NCI-H345 treated with DMSO at 0.1 percent for 48 hours (cell line): Measurements from ENCODE around the gene LRRC47.

Experiments used
- DNase-seq: peaks from one replicate; lab custom pipeline; 2025; ENCODE audit not compliant: unreplicated experiment; lab: John Stamatoyannopoulos, UW

Gene LRRC47

DNA sequence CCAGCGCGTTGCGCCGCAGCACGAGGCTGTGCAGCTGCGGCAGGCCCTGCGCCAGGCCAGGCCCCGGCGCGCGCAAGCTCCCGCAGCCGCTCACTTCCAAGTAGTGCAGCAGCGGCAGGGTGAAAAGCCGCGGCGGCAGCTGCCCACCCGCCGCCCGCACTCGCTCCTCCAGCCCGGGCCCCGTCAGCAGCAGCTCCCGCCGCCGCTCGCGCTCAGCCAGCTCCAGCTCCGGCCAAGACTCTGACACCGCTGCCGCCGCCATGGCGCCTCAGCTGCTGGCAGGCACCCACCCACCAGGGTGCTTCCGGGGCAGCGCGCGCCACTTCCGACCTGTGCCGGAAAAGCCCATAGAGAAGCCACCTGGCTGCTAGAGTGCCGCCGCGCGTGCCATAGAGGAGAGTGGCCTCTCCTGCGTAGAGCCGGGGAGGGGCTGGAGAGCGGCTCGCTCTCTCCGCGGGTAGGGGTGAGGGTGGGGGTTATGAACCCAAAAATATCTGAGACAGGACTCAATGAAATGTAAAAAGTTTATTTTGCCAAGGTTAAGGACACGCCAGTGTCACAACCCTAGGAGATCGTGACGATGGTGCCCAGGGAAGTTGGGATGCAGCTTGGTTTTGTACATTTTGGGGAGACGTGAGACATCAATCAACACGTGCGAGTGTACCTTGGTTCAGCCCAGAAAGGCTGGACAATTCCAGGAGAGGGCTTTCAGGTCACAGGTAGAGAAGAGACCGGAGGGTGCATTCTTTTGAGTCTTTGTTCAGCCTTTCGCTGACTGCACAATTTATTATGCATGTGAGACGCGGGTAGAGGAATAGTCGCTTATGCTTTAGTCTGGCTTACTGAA is at the start of gene LRRC47:
LRRC47 (minus strand) TSS at position 284 of the 847 bp plus-strand sequence; CDS start at position 262, 22 bp downstream.
- DNase-seq, result peak; percentile 88

- no peak for DNase-seq
These were observed 46.6 kb upstream of the LRRC47 start for GRCh38 chr1:3842912-3843311.

GRCh38 chr1:3841491-3841890 is 45.2 kb upstream of the LRRC47 start:
- no peak for DNase-seq

DNA sequence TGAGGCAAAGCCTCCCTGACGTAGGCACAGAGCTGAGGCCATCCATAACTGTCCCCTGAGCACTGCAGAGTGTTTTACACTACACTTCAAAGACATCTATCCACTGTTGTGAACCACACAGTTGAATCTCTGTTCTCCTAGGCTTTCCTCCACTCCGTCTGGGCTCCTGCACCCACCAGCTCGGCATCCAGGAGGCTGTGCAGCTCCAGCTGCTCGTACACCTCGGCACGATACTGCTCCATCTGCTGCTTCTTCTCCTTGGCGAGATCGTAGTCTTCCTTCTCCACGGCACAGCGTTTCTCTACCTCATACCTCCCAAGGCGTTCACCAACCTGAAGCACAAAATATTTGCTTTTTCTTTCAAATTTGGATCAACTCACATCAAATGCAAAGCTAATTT is 42.5 kb upstream of the LRRC47 start:
- DNase-seq, result no peak

DNA sequence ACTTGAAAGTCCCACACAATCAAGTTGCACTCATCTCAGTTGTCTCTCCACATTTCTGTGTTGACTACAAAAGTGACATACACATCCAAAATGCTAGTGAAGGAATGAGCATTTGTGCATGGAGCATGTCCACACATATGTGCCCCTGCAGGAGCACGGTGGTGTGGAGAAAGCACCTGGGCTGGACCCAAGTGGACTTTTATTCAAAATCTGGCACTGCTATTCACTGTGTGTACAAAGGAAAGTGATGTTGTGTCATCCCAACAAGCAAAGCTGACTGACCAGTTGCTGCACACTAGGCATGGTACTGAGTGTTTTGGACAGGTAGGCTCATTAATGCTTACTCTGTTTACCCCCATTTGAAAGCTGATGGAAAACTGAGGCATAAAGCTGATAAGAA is 41.4 kb upstream of the LRRC47 start:
- no peak for DNase-seq

DNA sequence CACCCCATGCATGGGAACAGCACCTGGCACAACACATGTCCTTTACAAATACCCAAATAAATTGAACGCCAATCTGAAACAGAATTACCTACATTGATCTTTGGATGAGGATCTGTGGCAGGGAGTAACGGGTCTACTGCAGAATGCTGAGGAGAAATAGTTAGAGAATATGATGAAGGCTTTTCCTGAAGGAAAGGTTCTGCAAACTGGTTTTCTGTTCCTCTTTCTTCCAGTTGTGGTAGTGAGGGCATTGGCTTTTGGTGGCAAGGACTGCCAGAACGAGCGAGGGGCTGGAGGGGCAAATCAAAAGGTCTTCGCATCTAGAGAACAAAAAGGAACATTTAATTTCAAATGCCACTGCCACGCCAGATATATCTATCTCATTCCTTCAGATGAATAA is 40.9 kb upstream of the LRRC47 start:
- no peak for DNase-seq

DNA sequence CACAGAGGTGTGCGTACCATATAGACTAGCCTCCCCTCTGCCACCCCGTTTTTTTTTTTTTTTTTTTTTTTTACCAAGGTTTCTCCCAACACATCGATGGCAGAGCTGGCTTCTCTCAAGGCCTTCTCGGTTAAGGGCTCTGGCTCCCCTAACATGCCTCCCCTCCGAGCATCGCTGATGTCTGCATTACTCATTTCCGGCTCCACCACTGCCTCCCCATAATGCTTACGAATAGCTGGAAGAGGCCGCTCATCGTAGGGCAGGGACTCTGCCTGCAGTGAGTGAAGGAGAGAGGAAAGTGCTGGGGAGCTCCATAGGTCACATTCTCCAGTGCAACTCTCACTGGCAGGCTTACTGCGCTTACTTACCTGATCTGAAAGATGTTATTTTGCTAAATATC is 40.1 kb upstream of the LRRC47 start:
- DNase-seq, result no peak

DNA sequence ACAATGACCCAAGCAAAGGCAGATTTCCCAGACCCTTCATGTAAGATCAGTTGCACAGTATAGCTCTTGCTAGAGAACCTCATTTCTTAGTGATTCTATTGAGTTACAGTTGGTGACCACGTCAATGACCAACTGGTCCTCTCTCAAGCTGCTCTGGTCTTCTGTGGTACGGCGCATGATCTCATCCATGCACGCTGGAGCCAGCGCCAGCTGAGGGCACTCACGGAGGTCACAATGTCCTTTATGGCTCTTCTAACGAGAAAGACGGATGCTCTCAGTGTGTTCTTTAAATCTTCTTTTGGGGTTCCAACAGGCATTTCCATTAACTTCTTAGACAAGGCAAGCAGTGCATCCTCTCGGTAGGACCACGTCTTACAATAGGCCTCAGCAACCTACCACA is 38.4 kb upstream of the LRRC47 start:
- no peak for DNase-seq

DNA sequence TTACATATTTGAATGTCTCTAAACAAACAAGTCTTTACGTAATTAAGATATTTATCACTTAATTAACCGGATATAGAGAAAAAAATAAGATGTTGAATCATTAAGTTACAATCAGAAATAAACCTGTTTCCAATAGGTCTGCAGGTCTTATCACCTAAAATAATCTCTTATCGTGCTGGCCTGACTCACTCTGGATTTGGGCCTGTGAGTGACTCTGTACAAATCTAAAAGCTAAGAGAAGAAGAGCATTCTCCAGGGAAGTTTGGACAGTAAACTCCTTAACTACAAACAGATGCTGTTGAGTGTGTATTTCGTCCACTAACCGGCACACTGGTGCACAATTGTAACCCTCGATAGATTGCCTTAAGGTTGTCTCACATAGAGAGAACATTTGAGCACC is 35.4 kb upstream of the LRRC47 start:
- DNase-seq, result no peak

GRCh38 chr1:3828391-3828790 is 32.1 kb upstream of the LRRC47 start:
- DNase-seq, result no peak

DNA sequence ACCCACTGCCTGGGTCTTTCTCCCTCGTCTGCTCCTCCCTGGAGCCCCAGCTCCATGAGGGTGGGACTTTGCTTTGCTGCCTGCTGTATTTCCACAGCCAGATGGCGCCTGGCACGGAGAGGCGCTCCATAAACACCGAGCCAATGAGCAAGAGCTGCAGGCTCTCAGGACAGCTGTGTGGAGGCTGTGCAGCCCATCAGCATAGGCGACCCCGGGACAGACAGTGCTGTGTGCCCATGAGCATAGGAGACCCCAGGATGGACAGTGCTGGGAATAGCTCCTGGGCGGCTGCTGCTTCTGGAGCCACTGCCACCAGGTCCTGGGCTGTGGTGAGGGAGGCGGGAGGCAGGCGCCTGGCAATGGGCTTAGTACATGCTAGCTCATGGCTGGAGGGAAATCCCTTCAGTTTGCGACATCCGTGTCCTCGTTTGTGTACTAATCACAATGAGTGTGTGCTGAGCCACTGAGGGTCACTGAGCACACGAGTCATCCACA is 31.6 kb upstream of the LRRC47 start:
- no peak for DNase-seq

GRCh38 chr1:3825356-3825755 is 29.1 kb upstream of the LRRC47 start:
- no peak for DNase-seq

DNA sequence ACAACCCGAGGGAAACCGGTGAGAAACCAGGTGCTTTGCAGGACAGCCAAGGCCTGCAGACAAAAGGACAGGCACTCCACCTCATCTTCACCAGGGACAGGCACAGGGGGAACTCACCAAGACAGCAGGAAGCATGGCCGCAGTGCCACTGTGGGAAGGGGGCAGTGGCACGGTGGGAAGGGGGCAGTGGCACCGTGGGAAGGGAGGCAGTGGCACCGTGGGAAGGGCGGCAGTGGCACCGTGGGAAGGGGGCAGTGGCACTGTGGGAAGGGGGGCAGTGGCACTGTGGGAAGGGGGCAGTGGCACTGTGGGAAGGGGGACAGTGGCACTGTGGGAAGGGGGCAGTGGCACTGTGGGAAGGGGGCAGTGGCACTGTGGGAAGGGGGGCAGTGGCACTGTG is 28.4 kb upstream of the LRRC47 start:
- DNase-seq, result no peak

- DNase-seq, result no peak
These were observed 26.1 kb upstream of the LRRC47 start for GRCh38 chr1:3822421-3822820.

DNA sequence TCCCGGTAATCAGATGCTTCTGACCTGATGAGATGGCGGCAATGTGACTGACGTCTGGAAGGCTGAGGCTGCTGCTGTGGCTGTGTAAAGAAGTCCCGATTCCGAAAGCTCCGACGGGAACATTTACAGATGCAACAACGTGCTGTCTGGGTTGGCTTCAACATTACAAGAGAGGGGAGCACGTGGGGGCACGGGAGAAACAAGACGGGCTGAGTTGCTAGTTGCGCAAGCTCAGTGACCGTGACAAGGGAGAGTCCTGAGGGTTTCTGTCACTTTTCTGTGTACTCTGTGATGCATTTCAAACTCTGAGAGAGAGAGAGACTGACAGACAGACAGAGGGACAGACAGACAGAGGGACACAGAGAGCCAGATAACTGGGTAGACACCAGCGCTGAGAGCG is 25.6 kb upstream of the LRRC47 start:
- no peak for DNase-seq

DNA sequence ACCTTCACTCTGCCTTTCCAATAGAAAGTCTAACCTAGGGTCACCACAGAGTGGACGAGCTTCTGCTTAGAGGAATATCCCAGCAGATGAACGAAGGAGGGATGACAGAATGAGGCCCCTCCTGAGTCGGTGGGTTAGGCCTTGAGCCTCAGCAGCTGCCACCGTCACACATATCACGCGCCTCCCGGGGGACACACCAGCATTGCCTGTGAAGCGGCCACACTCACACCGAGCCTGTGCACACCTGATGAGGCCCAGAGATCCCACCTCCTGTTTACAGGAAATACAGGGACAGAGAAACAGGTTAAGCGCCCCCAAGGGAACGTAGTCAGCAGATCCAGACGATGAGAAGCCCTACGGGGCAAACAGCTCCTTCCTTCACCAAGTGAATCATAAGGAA is 25.1 kb upstream of the LRRC47 start:
- no peak for DNase-seq

- no peak for DNase-seq
These were observed 24.7 kb upstream of the LRRC47 start for GRCh38 chr1:3821004-3821403.

GRCh38 chr1:3820316-3820715 is 24.0 kb upstream of the LRRC47 start:
- no peak for DNase-seq

- no peak for DNase-seq
These were observed 23.5 kb upstream of the LRRC47 start for GRCh38 chr1:3819771-3820200.

- DNase-seq, result no peak
These were observed 21.7 kb upstream of the LRRC47 start for GRCh38 chr1:3817821-3818597.

DNA sequence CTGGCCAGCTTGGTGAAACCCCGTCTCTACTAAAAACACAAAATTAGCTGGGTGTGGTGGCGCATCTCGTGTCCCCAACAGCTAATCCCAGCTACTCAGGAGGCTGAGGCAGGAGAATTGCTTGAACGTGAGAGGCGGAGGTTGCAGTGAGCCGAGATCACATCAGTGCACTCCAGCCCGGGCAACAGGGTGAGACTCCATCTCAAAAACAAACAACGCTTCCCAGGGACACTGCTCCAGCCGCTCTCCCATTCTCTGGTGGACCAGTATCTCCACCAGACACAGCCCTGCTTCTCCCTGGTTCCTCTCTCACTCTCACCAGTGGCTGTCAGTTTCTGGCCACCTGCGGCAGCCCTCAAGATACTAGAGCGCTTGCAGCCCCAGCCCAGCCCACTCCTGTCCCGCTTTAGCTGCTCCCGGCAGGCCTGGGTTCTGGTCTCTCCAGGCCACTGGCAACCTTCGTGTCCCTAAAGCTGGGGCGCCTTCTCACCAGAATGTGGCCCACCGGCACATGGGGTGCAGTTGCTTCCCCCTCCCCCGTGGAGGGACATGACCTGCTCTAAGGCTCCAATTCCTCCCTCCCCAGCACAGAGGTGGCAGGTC is 20.9 kb upstream of the LRRC47 start:
- DNase-seq, result no peak
